Measurements from ENCODE around the gene CALHM1.

The CALHM1 gene

DNA sequence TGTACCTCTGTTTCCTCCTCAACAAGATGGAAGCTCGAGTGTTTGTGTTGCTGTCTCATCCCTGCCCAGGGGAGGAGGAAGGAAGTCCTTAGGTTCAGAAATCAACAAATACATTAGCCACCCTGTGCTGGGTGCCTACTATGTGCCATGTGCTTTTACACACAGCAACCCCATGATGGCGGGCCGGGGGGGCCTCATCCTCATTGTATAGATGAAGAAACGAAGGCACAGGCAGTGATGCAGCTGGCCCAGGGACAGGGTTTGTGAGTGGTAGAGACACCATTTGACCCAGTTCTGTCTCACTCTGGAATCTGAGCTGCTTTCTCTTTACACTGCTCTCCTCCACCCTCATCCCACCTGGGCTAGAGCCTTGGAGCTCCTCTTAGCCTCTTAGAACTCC, 4.7 kb downstream of the CALHM1 start:
- no peak for DNase-seq

DNA sequence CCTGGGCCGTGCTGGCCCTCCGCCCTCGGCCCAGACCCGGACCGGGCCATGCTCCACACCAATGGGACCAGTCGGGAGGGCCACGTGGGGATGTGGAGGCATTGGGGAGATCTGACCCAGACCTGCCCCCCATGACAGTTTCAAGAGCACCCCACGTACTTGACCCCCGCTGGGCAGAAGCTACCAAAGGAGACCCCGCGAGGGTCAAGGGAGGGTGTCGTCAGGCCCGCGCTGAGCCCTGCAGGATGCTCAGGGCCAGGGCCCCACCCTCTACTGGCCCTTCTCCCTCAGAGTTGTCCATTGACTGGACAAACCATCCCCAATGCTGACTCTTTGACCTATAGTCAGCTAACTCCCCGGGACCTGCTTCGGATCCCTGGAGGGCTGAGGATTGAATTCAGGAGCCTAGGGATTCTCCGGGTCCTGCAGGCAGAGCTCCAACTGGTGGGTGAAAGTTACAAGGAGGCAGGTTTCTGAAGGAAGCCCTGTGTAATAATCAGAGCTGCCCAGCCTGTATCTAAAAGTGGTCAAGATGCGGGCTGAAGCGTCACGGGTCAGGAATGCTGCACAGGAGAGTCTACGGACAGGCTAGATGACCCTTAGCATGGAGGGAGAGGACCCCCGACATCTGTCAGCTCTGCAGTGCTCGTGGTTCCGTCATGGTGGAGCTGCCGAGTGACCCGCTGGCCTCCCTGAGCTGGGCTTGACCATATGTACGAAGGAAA, 6.0 kb downstream of the CALHM1 start:
- no peak for DNase-seq

DNA sequence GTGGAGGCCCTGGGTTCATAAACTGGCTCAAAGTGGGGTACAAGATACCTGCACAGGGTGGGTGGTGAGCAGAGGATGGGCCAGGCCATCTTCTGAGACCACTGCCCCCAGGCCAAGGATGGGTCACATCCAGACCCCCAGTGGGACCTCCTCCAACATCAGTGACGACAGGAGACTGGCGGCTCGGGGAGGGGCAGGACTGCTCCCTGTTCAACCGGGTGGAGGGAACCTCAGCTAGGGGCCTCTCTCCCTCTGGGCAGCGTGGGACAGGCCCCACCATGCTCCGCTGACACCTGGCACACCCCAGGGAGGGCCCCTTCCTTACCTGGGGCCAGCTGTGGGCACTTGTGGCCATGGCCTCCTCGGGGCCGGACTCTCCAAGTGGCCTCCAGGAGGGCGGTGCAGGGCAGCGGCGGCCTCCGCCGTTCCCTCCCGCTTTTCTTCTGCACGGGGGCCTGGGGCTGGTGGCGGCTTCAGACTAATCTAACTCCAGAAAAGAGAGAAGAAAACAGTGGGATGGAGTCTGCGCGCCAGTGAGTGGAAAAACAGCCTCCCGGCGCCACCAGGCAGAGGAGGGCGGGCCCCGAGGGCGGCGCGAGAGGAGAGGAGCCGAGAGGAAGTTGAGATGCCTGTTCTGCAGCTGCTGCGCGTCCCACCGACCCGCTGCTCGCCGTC, 6.7 kb downstream of the CALHM1 start, which contains the start of gene CALHM2:
Gene CALHM2 (minus strand): TSS at position 540 of the 675 bp plus-strand sequence. CDS start 2,429 bp downstream, outside the sequence.
- DNase-seq: peak; percentile 69

DNA sequence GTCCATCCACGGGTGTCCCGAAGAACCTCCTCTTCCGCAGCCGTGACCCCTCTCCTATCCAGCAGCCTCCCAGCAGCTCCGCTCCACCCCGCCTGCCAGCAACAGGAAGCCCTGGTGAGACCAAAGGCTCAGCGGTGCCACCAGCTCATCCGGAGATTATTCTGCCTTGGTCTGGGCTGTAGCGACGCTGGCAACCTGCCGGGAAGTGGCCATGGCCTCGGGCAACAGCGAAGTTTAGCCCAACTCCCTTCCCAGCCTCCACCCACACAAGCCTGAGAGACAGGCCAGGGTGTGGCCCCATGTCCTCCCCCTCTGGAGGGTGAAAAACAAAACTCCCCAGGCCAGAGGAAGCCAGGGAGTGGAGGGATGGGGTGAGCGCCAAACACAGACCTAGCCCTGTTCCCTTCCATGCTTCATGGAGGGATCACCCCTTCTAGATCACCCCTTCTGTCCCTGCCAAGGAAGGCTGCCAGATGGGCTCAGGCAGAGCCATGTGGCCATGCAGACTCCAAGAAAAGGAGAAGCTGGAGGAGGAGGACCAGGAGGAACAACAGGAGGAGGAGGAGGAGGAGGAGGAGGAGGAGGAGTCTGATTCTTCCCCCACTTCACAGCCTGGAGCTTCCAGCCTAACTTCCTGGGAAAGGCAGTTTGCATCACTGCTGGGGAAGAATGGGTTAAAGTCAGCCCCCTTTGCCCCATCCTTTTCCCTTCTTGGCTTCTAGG, 7.4 kb downstream of the CALHM1 start:
- DNase-seq: peak; percentile 54

DNA sequence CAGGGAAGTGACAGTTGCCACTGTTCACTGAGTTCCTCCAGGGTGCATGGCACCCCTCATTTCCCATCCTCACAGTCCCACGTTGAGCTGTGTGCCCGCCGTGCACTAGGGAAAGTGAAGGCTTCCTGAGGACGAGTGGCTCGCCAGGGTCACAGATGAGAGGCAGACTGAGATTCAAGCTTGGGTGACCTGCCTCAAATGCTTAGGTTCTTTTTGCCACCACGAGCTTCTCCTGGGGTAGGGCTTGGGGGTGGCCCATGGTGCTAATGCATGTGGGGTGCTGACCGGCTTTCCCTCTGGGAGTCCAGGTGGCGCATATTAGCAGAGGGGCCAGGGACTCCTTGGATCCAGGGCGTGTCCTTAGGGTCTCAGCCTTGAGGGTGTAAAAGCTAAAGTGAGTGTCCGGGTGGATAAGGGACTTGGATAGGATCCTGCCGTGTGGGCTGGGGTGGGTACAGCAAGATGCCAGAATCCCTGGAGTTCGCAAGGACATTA, 8.5 kb downstream of the CALHM1 start:
- DNase-seq: no peak

DNA sequence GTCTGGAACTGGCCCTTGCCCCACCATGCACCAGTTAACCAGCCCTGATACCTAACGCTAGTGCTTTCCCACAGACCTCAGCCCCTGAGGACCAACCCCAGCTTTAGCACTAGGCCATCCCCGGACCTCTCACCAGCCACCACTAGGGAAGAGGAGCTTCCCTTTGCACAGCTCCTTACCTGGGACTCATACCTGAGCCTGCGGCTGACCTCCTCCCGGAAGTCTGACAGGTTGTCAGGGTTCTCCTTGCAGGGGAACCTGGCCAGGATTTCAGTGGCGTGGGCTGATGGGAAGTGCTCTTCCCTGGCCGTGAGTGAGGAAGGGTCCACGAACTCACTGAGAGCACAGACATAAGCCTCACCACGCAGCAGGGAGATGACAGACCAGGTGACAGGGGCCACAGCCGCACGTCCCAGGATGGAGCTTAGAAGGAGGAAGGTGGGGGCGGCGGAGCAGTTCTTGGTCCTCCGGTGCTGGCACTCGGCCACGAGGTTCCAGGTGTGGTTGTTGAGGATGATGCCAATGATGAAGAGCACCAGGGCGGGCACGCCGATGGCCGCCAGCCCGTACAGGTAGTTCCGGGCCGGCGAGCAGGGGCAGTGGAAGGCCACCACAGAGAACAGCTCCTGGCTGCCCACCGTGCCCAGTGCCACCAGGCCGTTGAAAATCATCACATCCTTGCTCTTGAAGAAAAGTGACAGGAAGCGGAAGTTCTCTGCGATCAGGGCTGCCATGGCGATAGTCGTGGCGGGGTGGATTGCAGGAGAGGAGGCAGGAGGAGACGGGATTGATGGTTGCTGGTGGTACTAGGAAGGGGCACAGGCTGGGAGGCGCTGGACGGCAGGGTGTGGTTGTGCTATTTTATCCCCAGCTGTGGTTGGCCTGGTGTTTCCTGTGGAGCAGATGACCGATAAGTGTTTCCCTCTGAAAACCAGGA, 9.2 kb downstream of the CALHM1 start:
- no peak for DNase-seq

DNA sequence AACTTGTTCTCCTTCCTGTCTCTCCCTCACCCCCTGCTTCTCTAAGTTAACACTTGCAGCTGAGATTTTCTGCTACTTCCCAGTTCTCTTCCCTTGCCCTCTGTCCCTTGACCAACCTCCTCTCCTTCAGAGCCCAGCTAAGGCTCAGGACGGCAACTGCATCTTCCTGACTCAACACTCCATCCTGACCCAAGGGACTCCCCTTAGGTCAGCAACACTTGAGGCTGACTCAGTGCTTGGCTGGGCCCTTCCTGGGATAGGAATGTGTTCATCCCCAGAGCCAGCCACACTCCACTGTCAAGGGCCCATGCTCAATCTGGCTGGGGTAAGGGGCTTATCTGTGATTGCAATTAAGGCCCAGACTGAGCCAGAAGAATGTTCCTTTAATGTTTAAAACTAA, 10.0 kb downstream of the CALHM1 start:
- peak; percentile 83 for DNase-seq

DNA sequence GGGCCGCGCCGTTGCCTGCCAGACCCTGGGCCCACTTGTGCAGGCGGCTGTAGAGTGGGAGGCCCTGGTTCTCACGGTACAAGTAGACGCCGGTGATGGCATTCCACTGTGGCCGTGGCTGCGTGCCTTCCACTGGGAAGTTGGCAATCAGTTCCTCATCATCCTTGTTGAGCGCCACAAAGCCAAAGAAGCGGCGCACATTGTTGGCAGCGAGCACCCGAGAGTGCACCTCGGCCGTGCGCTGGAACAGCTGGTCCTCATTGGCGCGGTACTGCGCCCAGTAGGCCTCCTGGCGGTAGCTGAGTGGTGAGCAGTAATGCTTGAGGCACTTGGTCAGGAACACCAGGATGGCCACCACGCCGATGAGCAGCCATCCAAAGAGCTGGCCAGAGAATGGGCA, 11.5 kb downstream of the CALHM1 start:
- no peak for DNase-seq

DNA sequence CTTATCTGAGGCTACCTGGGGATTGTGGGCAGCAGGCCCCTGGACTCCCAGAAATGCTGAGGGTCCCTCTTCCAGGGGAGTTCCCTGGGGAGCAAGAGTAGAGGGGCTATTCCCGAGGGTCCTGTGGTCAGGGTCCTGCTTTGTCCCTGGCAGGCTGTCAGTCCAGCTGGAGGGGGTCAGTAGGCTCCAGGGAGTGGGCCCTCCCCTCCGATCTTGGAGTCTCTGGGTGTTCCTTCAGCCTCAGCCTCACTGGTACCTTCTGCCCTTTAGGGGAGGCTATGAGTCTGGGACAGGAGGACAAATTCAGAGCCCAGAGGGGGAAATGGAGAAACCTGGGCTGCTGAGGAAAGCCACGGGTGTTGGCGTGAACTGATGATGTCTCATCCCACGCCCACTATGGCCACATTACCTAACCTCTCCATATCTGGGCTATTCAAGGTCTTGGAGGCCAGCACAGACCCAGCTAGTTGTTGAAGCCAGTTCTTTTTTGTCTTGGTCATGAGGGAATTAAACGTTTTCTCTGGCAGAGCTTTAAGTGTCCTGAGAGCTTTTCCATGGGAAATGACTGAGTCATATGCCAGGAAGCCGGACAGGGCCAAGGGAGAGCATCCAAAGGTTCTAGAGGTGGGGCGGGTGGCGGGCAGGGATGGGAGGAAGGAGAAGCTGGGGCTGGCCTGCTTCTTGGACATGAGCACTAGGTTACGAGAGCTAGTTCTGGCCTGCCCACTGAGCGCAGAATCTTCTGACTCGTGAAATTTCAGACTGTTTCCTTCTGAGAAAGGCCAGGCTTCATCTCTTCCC, 12.7 kb downstream of the CALHM1 start:
- peak; percentile 41 for DNase-seq

DNA sequence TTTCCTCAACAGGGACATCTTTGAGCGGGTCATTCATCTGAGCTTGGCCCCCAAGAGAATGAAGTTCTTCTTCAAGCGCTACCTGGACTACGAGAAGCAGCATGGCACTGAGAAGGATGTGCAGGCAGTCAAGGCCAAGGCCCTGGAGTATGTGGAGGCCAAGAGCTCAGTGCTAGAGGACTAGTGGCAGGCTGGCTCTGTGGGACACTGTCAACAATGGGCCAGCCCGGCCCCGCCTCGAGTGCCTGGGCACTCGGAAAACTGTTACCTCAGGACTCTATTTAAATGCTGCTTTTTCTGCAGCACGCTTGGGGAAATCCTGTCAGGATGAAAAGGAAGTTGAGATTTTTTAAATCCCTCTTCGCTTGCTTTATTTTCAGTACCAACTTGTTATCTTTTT, 13.3 kb downstream of the CALHM1 start:
- DNase-seq: no peak

DNA sequence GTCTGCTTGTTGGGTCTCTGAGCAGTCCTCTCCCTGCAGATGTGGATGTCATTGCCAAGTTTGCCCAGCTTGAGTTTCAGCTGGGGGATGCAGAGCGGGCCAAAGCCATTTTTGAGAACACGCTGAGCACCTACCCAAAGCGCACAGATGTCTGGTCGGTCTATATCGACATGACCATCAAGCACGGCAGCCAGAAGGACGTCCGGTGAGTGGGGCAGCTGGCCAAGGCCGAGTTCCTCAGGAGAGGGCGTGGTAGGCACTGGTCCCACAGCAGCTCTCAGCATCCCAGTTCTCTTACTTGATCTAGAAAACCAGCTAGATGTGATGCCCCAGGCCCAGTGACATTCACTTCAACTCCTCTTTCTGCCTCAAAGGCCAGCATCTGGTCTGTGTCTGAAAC, 14.2 kb downstream of the CALHM1 start:
- no peak for DNase-seq

DNA sequence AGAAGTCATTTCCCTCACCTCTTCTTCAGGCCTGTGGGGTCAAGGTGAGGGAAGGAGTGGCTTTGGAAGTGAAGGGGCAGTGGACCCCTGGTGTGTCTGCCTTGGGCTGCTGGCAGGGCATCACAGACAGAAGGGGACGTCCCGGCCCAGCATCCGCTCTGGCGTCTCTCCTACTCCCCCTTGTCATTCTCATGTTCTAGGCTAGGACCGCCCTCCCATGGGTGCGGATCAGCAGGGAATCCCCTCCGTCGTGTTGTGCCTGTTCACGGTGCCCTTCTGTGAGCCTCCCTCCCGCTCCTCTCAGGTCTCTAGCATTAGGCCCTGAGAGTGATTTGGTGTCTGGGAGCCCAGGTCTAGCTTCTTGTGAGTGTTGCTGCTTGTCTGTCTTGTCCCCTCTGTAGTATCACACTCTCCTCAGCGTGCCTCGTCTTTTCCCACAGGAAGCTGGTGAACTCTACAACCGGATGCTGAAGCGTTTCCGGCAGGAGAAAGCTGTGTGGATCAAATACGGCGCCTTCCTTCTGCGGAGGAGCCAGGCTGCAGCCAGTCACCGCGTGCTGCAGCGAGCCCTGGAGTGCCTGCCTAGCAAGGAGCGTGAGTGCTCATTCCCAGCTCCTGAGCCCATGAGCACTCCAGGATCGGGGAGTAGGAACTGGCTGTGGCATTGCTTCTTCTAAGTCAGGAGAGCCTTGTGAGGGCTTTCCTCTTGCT, 15.1 kb downstream of the CALHM1 start:
- no peak for DNase-seq

DNA sequence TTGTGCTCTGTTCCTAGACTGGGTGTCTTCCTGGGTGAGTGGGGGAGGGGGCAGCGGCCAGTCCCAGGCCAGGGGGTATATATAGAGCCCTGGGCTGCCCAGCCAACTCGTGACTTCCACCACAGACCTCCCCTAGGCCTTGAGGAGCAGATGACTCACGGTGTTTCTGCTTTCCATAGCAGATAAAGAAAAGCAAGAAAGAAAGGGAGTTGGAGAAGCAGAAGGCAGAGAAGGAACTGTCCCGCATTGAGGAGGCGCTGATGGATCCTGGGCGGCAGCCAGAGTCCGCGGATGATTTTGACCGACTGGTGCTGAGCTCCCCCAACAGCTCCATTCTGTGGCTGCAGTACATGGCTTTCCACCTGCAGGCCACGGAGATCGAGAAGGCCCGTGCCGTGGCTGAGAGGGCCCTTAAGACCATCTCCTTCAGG, 16.7 kb downstream of the CALHM1 start:
- peak; percentile 74 for DNase-seq

DNA sequence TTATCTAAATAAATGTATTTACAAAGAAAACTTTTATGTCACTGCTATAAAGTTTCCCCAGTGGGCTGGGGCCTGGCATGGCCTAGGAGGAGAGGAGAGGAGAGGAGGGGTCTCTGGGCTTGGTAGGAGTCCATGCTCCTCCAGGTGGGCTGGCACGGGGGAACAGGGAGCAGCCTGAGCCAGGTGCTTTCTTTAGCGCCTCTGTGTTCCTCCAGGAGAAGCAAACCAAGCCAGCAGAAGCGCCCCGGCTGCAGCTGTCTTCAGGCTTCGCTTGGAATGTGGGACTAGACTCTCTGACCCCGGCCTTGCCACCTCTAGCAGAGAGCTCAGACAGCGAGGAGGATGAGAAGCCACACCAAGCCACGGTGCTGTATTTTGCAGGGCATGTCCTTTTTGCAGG, 17.1 kb downstream of the CALHM1 start:
- no peak for DNase-seq

DNA sequence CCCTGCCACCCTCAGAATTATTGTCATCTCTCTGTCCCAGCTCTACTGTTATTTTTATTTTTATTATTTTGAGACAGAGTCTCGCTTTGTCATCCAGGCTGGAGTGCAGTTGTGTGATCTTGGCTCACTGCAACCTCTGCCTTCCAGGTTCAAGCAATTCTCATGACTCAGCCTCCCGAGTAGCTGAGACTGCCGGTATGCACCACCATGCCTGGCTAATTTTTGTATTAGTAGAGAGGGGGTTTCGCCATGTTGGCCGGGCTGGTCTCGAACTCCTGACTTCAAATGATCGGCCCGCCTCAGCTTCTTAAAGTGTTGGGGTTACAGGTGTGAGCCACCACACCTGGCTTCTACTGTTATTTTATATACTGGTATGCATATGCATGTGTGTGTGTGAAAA, 17.5 kb downstream of the CALHM1 start:
- DNase-seq: no peak

DNA sequence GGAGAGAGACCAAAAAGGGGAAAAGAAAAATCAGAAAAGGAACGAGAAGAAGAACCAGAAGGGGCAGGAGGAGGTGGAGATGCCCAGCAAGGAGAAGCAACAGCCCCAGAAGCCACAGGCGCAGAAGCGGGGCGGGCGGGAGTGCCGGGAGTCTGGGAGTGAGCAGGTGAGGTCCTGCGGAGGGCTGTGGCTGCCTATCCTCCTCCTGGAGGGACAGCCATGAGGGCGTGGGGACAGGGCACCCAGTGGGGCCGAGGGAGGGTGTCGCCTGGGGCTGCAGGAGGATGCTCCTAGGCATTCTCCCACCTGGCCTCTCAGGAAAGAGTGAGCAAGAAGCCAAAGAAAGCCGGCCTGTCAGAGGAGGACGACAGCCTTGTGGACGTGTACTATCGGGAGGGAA, 18.3 kb downstream of the CALHM1 start:
- DNase-seq: no peak

DNA sequence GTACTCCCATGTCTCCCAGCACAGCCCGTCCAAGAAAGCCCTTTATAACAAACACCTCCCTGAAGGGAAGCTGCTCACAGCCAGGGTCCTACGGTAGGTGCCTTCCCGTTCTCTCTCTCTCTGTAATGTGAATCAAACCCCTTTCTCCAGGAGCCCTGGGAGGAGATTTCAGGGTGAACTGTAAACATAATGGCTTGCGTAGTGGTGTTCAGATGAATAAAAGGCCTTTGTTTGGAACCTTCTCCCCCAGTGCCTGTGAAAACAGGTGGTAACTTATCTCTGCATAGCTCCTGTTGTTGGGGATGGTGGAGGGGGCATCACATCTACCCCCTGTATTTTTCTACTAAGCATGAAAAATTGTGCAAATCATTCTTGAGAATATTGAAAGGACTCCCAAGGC, 18.9 kb downstream of the CALHM1 start:
- DNase-seq: no peak

DNA sequence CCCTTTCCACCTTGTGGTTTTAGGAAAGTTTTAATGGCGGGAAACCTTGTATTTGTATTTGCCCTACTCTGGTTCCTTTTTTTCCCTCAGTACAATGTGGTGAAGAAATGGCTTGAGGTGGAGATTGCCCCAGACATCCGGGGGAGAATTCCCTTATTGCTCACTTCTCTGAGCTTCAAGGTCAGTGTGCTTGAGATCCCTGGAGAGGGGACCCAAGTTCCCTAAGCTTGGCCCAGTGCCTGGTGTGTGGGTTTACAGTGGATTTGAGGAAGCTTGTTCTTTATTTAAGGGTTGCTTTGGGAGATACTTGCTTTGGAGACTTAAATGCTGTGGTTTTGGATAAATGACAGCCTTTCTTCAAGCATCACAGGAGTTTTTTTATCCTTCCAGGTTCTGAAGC, 24.8 kb downstream of the CALHM1 start:
- DNase-seq: peak; percentile 91

DNA sequence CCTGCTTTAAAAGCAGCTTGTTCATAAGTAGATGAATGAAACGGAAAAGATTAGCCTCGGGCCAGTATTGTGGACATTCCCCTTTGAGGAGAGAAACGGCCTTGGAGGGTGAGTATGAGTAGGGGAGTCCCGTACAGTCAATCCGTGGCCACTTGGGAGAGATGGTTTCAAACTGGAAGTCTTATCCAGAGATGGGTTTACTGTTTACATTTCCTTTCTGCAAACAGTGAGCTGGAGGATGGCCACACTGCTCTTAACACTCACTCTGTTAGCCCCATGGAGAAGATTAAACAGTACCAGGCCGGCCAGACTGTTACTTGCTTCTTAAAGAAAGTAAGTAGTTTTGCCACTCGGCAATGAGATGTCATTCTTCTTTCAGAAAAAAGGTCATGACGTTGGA, 26.8 kb downstream of the CALHM1 start:
- no peak for DNase-seq

DNA sequence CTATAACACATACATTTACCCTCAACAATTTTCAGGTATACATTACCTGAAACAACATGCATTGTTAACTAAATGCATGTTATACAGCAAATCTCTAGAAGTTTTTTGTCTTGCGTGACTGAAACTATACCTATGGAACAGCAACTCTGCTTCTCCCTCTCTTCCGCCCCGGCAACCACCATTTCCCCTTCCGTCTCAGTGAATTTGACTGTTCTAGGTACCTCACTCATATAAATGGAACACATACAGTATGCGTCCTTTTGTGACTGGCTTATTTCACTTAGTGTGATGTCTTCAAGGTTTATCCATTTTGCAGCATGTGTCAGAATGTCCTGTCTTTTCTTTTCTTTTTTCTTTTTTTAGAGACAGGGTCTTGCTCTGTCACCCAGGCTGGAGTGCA, 29.1 kb downstream of the CALHM1 start:
- no peak for DNase-seq
